Activated CD4-positive, alpha-beta T cell treated with anti-CD3 and anti-CD28 coated beads for 1 hour (primary cell): ENCODE data around the gene UBP1.
"Not testable (repeated sequence)": the region's sequence is repeated elsewhere in the genome, so short reads cannot be mapped to it uniquely, and the experiment has no call there.

Experiments
- DNase-seq: peaks from one replicate; pipeline ENCODE4 v3.0.0-alpha.2; 2020

Gene UBP1

DNA sequence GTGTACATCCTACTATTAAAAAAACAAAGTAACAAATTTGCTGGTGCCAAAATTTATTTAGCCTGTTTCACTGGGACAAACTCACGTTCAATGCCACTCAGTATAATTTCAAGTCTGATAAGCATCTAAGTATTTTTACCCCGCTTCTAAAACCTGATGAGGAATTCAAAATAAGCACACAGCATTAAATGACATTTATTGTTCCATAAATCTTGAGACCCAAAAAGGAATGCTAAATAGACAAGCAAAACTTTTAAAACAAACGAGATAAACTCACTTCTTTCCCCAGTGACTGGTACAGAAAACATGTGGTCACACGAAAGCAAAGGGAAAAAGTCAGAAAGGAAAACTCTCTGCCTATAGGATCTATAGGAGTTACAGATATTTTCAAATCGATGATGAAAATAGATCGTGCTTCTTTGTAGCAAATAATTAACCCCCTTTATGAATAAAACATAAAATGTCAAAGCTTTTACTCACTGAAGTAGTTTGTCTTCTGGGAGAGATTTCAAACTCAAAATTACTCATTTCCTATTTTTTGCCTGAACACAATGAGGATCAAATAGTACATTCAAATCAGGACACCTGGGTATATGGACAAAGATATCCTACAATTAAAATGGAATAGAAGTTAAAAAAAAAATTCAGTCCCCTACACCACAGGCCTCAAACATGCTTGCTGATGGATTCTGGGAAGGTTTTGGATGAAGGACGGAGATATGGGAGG lies 51.7 kb downstream of the UBP1 start:
- no peak for DNase-seq

DNA sequence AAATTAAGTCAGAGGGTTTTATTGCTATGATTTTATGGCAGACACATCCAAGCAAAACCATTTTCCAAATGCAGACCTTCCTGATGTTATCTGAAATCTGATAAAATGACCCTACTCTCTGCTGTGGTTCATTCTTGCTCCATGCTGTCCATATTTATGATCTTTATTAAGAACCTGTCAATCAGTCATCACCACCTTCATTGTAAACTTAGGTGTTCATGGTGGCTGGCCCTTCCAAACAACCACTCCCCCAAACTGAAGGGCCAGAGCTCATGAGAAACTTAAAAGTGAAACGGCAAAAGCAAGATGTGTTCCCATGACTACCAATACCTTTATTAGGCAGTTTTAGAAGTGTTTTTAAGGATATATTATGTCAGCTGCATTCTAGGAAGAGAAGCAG lies 53.6 kb downstream of the UBP1 start:
- no peak for DNase-seq

- no peak for DNase-seq
These were observed 54.8 kb downstream of the UBP1 start for GRCh38 chr3:33385423-33385822.

- DNase-seq, result no peak
These were observed 56.3 kb downstream of the UBP1 start for GRCh38 chr3:33383951-33384350.

DNA sequence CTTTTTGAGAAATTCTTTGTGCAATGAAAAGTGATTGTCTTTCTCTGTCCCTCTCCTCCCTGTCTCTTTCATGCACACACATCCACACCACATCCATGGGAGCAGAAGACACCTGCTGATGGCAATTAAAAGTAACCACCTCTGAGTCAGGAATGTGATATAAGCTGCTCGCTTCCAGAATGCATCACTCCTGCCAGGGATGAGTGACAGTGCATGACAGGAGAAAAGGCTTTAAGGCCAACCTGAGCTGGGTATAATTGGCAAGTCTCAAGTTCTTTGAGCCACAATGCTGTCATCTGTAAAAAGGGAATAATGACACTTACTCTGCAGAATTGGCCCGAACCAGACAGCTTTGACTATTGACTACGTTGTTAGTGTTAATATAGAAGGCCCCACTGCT lies 59.6 kb downstream of the UBP1 start:
- DNase-seq, result no peak

GRCh38 chr3:33377931-33378330 lies 62.3 kb downstream of the UBP1 start:
- no peak for DNase-seq

DNA sequence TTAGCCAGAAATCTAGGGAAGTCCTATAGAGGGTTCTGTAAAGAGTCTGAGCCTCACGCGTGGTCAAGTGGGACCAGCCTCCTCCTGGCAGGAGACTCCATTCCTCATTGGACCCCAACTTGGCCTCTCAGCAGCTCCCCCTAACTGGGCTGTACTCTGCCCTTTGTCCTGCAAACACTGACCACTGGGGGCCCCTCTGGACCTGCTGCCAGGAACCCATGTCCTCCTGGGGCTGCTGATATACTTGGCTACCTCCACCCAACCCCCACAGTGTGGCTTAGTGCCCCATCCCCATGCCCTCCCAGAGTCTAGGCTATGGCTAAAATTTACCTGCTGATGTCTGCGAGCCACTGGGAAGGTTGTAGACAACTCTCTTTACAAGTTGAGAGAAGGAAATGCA lies 62.7 kb downstream of the UBP1 start:
- DNase-seq, result no peak

DNA sequence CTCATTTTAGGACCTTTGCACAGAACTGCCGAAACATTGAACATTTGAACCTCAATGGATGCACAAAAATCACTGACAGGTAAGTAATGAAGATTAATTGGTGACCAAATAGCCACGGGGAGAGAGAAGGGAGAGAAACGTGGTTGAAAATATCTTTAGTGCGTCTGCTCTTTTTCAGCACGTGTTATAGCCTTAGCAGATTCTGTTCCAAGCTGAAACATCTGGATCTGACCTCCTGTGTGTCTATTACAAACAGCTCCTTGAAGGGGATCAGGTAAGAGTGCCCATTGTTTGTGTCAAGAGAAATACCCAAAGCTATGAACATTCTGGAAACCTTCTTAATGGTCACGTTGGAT lies 67.1 kb downstream of the UBP1 start:
- DNase-seq, result no peak

- DNase-seq, result no peak
These were observed 67.8 kb downstream of the UBP1 start for GRCh38 chr3:33372218-33373081.

- DNase-seq, result no peak
These were observed 75.6 kb downstream of the UBP1 start for GRCh38 chr3:33364531-33365128.

- DNase-seq, result no peak
These were observed 76.1 kb downstream of the UBP1 start for GRCh38 chr3:33364060-33364459.

DNA sequence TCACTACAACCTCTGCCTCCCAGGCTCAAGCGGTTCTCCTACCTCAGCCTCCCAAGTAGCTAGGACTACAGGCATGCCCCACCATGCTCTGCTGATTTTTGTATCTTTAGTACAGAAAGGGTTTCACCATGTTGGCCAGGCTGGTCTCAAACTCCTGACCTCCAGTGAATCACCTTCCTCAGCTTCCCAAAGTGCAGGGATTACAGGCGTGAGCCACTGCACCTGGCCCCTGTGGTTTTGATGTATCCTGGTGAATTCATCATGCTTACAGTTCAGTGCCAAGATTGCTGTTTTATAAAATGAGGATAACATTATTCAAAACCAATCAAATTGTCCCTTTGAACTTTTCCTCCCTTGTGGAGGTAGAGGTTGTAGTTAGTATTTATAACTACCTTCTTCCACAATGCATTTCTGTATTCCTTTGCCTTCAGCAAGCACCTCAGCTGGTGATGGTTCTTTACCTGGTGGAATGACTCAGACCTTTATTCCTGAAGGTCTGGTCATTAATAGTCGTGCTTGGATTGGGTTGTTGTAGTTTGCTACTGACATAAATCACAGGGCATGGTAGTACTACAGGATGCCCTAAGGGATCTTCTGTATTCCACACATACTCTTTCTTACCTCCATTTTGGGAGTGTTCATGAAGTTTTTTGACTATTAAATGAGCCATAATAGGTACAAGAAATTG lies 76.9 kb downstream of the UBP1 start:
- no peak for DNase-seq

GRCh38 chr3:33360136-33360825 lies 79.9 kb downstream of the UBP1 start:
- DNase-seq, result no peak

- no peak for DNase-seq
These were observed 81.9 kb downstream of the UBP1 start for GRCh38 chr3:33358172-33358781.

GRCh38 chr3:33355611-33356010 lies 84.6 kb downstream of the UBP1 start:
- DNase-seq, result no peak

DNA sequence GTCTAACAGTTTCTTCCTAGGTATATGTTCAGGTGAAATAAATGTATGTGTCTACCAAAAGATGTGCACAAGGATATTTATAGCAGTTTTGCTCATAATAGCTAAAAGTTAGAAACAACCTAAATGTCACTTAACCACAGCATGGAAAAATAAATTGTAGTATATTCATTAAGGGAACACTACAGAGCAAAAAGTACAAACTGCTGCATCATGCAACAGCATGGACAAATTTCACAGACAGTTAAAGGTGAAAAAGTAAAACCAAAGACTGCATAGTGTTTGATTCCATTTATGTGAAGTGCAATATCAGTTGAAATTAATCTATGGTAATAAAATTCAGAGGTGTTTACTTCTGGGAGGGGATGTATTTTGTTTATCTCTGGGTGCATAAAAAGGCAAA lies 100.4 kb downstream of the UBP1 start:
- DNase-seq, result no peak

DNA sequence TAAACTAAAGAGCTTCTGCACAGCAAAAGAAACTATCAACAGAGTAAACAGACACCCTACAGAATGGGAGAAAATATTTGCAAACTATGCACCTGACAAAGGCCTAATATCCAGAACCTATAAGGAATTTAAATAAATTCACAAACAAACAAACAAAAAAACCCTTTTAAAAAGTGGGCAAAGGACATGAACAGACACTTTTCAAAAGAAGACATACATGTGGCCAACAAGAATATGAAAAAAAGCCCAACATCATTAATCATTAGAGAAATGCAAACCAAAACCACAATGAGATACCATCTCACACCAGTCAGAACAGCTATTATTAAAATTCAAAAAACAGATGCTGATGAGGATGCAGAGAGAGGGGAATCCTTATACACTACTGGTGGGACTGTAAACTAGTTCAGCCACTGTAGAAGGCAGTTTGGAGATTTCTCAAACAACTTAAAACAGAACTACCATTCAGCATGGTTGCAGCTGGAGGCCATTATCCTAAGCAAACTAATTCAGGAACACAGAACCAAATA lies 101.2 kb downstream of the UBP1 start:
- DNase-seq, result not testable (repeated sequence)
